ENCODE results near the gene GPRC5B. TPM values are rescaled to one million over a fixed set of nuclear protein-coding genes. Genes with fewer than 3 reads are reported as not detected.

Gene GPRC5B
- total and polyA plus RNA-seq, 8 donors = 10.3 to 46.9 (median 39.3) TPM

GRCh38 chr16:19848756-19849155, 35.9 kb downstream of the GPRC5B start:
- Histone ChIP-seq H3K27ac (no peak overlapping the region), H3K36me3 (no peaks in the 10 kb centered on the region), H3K27me3 (no peaks in the 10 kb centered on the region), H3K4me3 (no peak overlapping the region), H3K4me1 (no peaks in the 10 kb centered on the region), H3K9me3 (no peaks in the 10 kb centered on the region)
- ATAC-seq = no peak
- TF ChIP-seq CTCF (IDR thresholded peaks at IDR 0.05) = no peak
- no peak for DNase-seq
- intact Hi-C loops (cut with DNase I) = no loop called here

GRCh38 chr16:19846436-19846835, 38.2 kb downstream of the GPRC5B start:
- ATAC-seq = no peak
- no peak for DNase-seq
- no peaks in the 10 kb centered on the region for H3K4me1 ChIP-seq
- H3K4me3 ChIP-seq = no peak overlapping the region
- no peaks in the 10 kb centered on the region for H3K9me3 ChIP-seq
- no peak overlapping the region for H3K27ac ChIP-seq
- TF ChIP-seq CTCF (IDR thresholded peaks at IDR 0.05) = no peak
- no peaks in the 10 kb centered on the region for H3K27me3 ChIP-seq
- intact Hi-C loops (cut with DNase I) = no loop called here
- no peaks in the 10 kb centered on the region for H3K36me3 ChIP-seq

DNA sequence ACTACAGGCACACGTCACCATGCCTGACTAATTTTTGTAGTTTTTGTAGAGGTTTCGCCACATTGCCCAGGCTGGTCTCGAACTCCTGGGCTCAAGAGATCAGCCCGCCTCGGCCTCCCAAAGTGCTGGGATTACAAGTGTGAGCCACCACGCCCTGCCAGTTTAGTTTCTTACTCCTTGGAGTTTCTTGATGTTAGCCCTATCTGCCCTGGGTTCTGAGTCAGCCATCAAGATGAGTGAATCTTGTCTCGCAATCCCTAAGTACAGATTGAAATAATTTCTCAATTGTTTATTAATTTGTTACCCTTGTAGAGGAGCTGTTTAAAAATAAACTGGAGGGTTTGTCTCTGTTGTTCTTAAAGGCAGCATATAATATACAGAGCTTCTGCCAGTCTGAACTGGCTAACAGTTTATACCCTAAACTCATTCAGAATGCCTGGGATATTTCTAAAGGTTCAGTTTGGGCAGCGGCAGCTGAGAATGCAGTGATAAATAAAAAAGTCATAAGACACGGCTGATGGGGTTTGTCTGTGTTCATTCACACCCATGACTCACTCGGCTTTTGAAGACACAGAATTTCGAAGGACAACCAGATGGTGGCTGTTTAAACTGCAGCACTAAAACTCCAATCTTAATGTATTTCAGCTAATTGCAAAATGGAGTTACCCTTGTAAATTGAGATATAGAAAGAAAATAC, 39.6 kb downstream of the GPRC5B start:
- no peak overlapping the region for H3K4me3 ChIP-seq
- DNase-seq = no peak
- H3K27me3 ChIP-seq = no peaks in the 10 kb centered on the region
- no peak overlapping the region for H3K27ac ChIP-seq
- no peaks in the 10 kb centered on the region for H3K9me3 ChIP-seq
- ATAC-seq = peak; percentile 56
- no peaks in the 10 kb centered on the region for H3K36me3 ChIP-seq
- no peaks in the 10 kb centered on the region for H3K4me1 ChIP-seq
- intact Hi-C loops (cut with DNase I) = no loop called here
- no peak for TF ChIP-seq CTCF (IDR thresholded peaks at IDR 0.05)

DNA sequence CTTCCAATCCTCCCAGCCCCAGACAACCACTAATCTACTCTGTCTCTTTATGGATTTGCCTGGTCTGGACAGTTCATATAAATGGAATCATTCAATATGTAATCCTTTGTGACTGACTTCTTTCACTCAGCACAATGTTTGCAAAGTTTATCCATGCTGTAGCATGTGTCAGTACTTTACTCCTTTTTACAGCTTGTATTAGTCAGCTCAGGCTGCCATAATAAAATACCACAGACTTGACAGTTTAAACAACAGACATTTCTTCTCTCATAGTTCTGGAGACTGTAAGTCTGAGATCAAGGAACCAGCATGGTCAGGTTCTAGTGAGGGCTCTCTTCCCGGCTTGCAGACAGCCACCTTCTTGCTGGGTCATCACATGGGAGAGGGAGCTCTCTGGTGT, 41.3 kb downstream of the GPRC5B start:
- Histone ChIP-seq H3K27me3 (no peaks in the 10 kb centered on the region), H3K36me3 (no peaks in the 10 kb centered on the region), H3K9me3 (no peaks in the 10 kb centered on the region), H3K4me3 (no peak overlapping the region), H3K27ac (no peak overlapping the region), H3K4me1 (no peaks in the 10 kb centered on the region)
- ATAC-seq = no peak
- no peak for DNase-seq
- TF ChIP-seq CTCF (IDR thresholded peaks at IDR 0.05) = no peak
- intact Hi-C loops (cut with DNase I) = no loop called here

- no peak for TF ChIP-seq CTCF (IDR thresholded peaks at IDR 0.05)
- no peak overlapping the region for H3K27ac ChIP-seq
- no peak for ATAC-seq
- H3K36me3 ChIP-seq = no peaks in the 10 kb centered on the region
- H3K27me3 ChIP-seq = no peaks in the 10 kb centered on the region
- no peaks in the 10 kb centered on the region for H3K9me3 ChIP-seq
- no peak for DNase-seq
- intact Hi-C loops (cut with DNase I) = no loop called here
- H3K4me3 ChIP-seq = no peak overlapping the region
- H3K4me1 ChIP-seq = no peaks in the 10 kb centered on the region
Measured at GRCh38 chr16:19842426-19843157, 42.1 kb downstream of the GPRC5B start.

Data from left lung (tissue), 10 donors.